ENCODE measurements around the gene SOX18. TPM values are rescaled to one million over a fixed set of nuclear protein-coding genes. Genes with fewer than 3 reads are reported as not detected.

The SOX18 gene
- total RNA-seq, 2 donors from 2014 or later, result 0.39 to 1.4 TPM

- no peaks in the 10 kb centered on the region for H3K9me3 Mint-ChIP-seq
- no peak overlapping the region for H3K27ac Mint-ChIP-seq
- ATAC-seq (peak; percentile 17 to 44), DNase-seq (ENCODE audit: low spot score in 2 of 2) (peak in 1 of 2 donors; percentile 60)
- H3K36me3 Mint-ChIP-seq, result no peaks in the 10 kb centered on the region
Observed at GRCh38 chr20:64038224-64038564, 11.2 kb downstream of the SOX18 start.

- DNase-seq (ENCODE audit: low spot score in 2 of 2) (peak in 1 of 2 donors; percentile 52), ATAC-seq (peak in 1 of 2 donors; percentile 7)
- Mint-ChIP-seq H3K9me3 (no peaks in the 10 kb centered on the region), H3K36me3 (no peaks in the 10 kb centered on the region), H3K27ac (peak overlapping the region; percentile 79 to 82)
Observed at GRCh38 chr20:64037498-64038213, 11.8 kb downstream of the SOX18 start.

- H3K36me3 Mint-ChIP-seq, result no peaks in the 10 kb centered on the region
- H3K9me3 Mint-ChIP-seq, result no peaks in the 10 kb centered on the region
- peak overlapping the region; percentile 79 to 82 for H3K27ac Mint-ChIP-seq
- no peak for ATAC-seq
- no peak for DNase-seq (ENCODE audit: low spot score in 2 of 2)
Observed at GRCh38 chr20:64037199-64037497, 12.3 kb downstream of the SOX18 start.

- Mint-ChIP-seq H3K9me3 (no peaks in the 10 kb centered on the region), H3K36me3 (no peaks in the 10 kb centered on the region), H3K27ac (peak overlapping the region; percentile 79 to 82)
- DNase-seq (ENCODE audit: low spot score in 2 of 2), result no peak
- peak in 1 of 2 donors; percentile 12 for ATAC-seq
Observed at GRCh38 chr20:64036346-64037198, 12.9 kb downstream of the SOX18 start.

- H3K27ac Mint-ChIP-seq, result peak within 1 kb of the TSS; percentile 82 to 94
- no peaks in the 10 kb centered on the region for H3K36me3 Mint-ChIP-seq
- H3K9me3 Mint-ChIP-seq, result no peaks in the 10 kb centered on the region
- ATAC-seq, result no peak
- DNase-seq (ENCODE audit: low spot score in 2 of 2), result no peak
Observed at GRCh38 chr20:64035933-64036345, 13.5 kb downstream of the SOX18 start, which contains the start of gene C20orf204. C20orf204 (plus strand) TSS chr20:64036182; CDS start chr20:64036324, 142 bp downstream.

GRCh38 chr20:64035066-64035932 lies 14.1 kb downstream of the SOX18 start:
- peak in 1 of 2 donors; percentile 53 for DNase-seq (ENCODE audit: low spot score in 2 of 2)
- no peaks in the 10 kb centered on the region for H3K36me3 Mint-ChIP-seq
- H3K27ac Mint-ChIP-seq, result peak overlapping the region; percentile 82 to 94
- ATAC-seq, result peak; percentile 58 to 61
- H3K9me3 Mint-ChIP-seq, result no peaks in the 10 kb centered on the region

- ATAC-seq, result no peak
- H3K36me3 Mint-ChIP-seq, result peaks cover 0 to 5% of the 10 kb centered on the region in 2 donors
- H3K9me3 Mint-ChIP-seq, result no peaks in the 10 kb centered on the region
- no peak for DNase-seq (ENCODE audit: low spot score in 2 of 2)
- peak overlapping the region; percentile 82 to 92 for H3K27ac Mint-ChIP-seq
Observed at GRCh38 chr20:64033981-64034493, 15.4 kb downstream of the SOX18 start.

- peaks cover 0 to 5% of the 10 kb centered on the region in 2 donors for H3K36me3 Mint-ChIP-seq
- DNase-seq (ENCODE audit: low spot score in 2 of 2), result no peak
Observed at GRCh38 chr20:64032706-64033624, 16.5 kb downstream of the SOX18 start.

GRCh38 chr20:64031822-64032314 lies 17.6 kb downstream of the SOX18 start:
- DNase-seq (ENCODE audit: low spot score in 2 of 2), result no peak
- H3K27ac Mint-ChIP-seq, result peak overlapping the region in 1 of 2 donors; percentile 82
- H3K9me3 Mint-ChIP-seq, result no peaks in the 10 kb centered on the region
- peaks cover 0 to 5% of the 10 kb centered on the region in 2 donors for H3K36me3 Mint-ChIP-seq
- ATAC-seq, result no peak

More at GRCh38 chr20:64032706-64033624, 16.5 kb downstream of the SOX18 start:
- no peak for ATAC-seq
- no peaks in the 10 kb centered on the region for H3K9me3 Mint-ChIP-seq
- H3K27ac Mint-ChIP-seq, result peak overlapping the region; percentile 82 to 92

- no peak overlapping the region for H3K27ac Mint-ChIP-seq
- H3K9me3 Mint-ChIP-seq, result no peaks in the 10 kb centered on the region
- no peak for ATAC-seq
- DNase-seq (ENCODE audit: low spot score in 2 of 2), result no peak
- H3K36me3 Mint-ChIP-seq, result peaks cover 3 to 5% of the 10 kb centered on the region in 2 donors
Observed at GRCh38 chr20:64030371-64031134, 18.9 kb downstream of the SOX18 start.

- DNase-seq (ENCODE audit: low spot score in 2 of 2) (no peak), ATAC-seq (no peak)
- H3K27ac Mint-ChIP-seq, result peak overlapping the region; percentile 44 to 63
- H3K36me3 Mint-ChIP-seq, result peaks cover 7 to 8% of the 10 kb centered on the region in 2 donors
- H3K9me3 Mint-ChIP-seq, result no peaks in the 10 kb centered on the region
Observed at GRCh38 chr20:64029293-64030117, 19.9 kb downstream of the SOX18 start.

- no peak for ATAC-seq
- H3K27ac Mint-ChIP-seq, result peak overlapping the region; percentile 33 to 77
- peaks cover 16 to 18% of the 10 kb centered on the region in 2 donors for H3K36me3 Mint-ChIP-seq
Observed at GRCh38 chr20:64027981-64028685, 21.3 kb downstream of the SOX18 start.

GRCh38 chr20:64025826-64026412 lies 23.5 kb downstream of the SOX18 start:
- no peaks in the 10 kb centered on the region for H3K9me3 Mint-ChIP-seq
- DNase-seq (ENCODE audit: low spot score in 2 of 2), result no peak
- peak overlapping the region in 1 of 2 donors; percentile 71 for H3K27ac Mint-ChIP-seq
- peak in 1 of 2 donors; percentile 19 for ATAC-seq
- H3K36me3 Mint-ChIP-seq, result peaks cover 16 to 18% of the 10 kb centered on the region in 2 donors

More at GRCh38 chr20:64027981-64028685, 21.3 kb downstream of the SOX18 start:
- no peaks in the 10 kb centered on the region for H3K9me3 Mint-ChIP-seq
- no peak for DNase-seq (ENCODE audit: low spot score in 2 of 2)
